Choroid plexus epithelial cell (primary cell): ENCODE data around the gene TULP4.

ENCODE experiments used
- DNase-seq: peaks from one replicate; pipeline ENCODE4 v3.0.0-alpha.2; 2010; ENCODE audit warnings: low read depth
- H3K4me3 ChIP-seq: 2 replicates; pipeline ENCODE4 v1.5.1; 2011; ENCODE audit warnings: low read depth, mild to moderate bottlenecking, control low read depth, low read length, moderate library complexity
- TF ChIP-seq, protein P1 (sequence below): conservative IDR thresholded peaks from 2 replicates; pipeline ENCODE4 v1.5.1; 2011; ENCODE audit warnings: low read depth, mild to moderate bottlenecking, control low read depth, inconsistent platforms, low read length, moderate library complexity

Gene TULP4

DNA sequence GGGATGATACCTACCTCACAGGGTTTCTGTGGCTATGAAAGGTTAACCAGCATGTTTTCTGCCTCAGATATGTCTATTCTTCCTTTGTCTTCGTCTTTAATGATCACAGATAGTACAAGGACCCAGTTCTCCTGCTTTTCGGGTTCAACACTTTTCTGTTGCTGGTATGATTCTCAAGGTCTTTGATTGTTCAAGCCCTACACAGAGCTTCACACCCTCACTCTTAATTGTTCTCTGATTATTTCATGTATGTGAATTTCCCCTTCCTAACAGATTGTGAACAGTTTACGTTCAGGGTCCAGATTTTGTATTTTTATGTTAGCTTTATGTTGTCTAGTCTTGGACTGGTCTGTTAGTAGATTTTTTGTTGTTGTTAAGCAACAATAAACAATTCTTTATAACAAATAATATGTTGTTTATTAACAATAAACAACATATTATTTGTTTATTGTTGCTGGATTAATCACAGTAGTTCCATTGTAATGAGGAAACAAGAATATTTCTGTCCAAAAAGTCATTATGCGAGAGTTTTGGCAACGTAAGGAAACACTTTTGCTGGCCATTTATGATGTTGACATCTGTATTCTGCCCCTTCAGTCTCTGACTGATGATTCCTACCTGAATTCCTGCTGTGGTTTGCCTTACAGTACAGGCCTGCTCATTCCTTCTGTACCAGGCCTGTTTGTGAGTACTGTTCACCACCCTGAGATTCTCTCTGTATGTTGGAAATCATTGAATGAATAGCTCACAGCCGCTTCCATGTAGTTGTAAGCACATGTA, 27.2 kb upstream of the TULP4 start:
- TF ChIP-seq, protein P1, sequence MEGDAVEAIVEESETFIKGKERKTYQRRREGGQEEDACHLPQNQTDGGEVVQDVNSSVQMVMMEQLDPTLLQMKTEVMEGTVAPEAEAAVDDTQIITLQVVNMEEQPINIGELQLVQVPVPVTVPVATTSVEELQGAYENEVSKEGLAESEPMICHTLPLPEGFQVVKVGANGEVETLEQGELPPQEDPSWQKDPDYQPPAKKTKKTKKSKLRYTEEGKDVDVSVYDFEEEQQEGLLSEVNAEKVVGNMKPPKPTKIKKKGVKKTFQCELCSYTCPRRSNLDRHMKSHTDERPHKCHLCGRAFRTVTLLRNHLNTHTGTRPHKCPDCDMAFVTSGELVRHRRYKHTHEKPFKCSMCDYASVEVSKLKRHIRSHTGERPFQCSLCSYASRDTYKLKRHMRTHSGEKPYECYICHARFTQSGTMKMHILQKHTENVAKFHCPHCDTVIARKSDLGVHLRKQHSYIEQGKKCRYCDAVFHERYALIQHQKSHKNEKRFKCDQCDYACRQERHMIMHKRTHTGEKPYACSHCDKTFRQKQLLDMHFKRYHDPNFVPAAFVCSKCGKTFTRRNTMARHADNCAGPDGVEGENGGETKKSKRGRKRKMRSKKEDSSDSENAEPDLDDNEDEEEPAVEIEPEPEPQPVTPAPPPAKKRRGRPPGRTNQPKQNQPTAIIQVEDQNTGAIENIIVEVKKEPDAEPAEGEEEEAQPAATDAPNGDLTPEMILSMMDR: no peak
- no peak overlapping the region for H3K4me3 ChIP-seq
- peak; percentile 24 for DNase-seq

DNA sequence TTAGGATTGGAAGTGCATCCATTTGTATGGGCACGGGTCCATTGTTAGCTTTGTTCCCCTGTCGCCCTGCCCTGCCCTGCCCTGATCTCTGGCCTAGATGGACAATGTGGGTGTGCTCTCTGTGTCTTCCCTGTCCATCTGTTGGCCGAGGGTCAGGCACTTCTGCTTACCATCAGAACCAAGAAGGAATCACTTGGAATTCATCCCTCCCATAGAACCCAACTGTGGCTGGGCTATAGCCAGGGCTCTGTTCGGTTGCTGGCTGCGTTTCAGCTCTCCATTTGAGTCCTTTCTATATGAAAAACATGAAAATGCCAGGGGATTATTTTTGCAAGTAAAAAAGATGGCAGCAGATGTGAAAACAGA, 26.6 kb upstream of the TULP4 start:
- peak; percentile 14 for DNase-seq
- no peak overlapping the region for H3K4me3 ChIP-seq
- TF ChIP-seq, protein P1: no peak

DNA sequence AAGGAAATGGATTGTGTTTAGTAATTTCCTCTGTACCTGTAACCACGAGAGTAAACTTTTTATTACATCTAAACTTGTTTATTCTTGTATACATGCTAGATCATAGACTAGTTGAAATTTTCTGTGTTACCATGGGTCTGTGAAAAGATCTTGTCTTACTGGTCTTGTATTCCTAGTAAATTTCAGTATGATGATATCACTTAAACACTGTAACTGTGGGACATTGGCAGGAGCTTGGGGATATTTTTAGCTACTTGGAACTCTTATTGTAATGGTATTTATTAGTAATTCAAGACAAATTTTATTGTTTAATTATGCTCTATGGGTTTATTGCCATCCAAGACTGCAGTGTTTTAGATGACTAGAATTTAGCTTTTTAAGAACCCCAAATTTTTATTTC, 25.9 kb upstream of the TULP4 start:
- DNase-seq: peak; percentile 66
- no peak overlapping the region for H3K4me3 ChIP-seq
- TF ChIP-seq, protein P1: no peak

DNA sequence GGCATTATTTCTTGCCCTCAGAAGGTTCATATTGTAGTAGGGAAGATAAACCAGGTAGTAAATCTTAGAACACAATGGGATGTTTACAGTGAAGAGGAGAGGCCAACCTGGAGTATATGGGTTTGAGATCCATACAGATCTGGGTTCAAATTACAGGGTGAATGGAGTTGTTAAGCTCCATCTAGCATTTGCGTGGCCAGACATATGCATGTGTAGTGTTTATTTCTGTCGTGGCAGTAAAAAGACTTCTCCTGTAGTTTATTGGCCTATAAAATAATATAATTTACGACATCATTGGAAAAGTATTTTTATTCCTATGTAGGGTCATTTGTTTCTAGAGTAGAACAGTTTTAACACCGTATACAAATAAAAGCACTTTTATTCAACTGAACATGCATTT, 25.2 kb upstream of the TULP4 start:
- TF ChIP-seq, protein P1: no peak
- H3K4me3 ChIP-seq: no peak overlapping the region
- DNase-seq: no peak

DNA sequence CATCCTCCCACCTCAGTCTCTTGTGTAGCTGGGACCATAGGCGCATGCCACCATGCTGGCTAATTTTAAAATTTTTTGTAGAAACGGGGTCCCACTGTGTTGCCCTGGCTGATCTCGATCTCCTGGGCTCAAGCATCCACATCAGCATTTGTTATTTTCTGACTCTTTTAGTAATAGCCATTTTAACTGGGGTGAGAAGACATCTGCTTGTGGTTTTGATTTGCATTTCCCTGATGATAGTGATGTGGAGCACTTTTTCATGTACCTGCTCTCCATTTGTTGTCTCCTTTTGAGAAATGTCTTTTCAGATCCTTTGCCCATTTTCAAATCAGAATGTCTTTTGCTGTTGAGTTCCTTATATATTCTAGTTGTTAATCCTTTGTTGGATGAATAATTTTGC, 22.2 kb upstream of the TULP4 start:
- H3K4me3 ChIP-seq: no peak overlapping the region
- TF ChIP-seq, protein P1: no peak
- no peak for DNase-seq

DNA sequence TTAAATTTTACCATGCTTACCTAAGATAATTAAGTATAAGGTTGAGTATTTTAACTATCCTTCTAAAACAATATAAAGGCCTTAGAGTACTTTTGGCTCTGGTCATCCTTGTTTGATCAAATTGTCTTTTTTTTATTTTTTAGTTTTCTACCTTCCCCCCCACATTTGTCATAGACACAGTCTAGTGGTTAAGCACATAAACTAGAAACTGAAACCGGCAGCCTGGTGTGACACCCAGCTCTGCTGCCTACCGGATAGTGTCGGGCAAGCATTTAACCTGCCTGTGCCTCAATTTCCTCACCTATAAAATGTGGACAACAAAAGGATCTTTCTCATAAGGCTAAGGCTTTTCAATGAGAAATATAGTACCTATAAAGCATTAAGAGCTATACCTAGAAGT, 21.6 kb upstream of the TULP4 start:
- H3K4me3 ChIP-seq: no peak overlapping the region
- TF ChIP-seq, protein P1: no peak
- no peak for DNase-seq

DNA sequence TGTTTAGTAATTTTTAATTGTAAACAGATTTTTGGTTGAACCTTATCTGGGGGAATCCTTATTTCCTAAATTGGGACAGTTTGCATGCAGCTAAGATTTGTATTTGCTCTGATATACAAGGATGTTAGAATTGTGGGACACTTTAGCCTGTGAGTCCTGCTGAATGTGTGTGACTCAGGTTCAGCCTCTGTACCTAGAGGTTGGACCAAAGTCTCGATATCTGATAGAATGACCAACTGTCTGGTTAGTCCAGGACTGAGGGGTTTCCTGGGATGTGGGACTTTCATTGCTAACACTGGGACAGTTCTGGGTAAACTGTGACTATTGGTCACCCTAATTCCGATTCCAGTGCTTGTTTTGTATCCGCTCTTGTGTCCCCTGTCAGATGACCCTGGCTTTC, 20.2 kb upstream of the TULP4 start:
- no peak overlapping the region for H3K4me3 ChIP-seq
- DNase-seq: no peak
- TF ChIP-seq, protein P1: no peak
